NCI-H510A (cell line): ENCODE results near the gene ZFP1.
"Not testable (repeated sequence)": the region's sequence is repeated elsewhere in the genome, so short reads cannot be mapped to it uniquely, and the experiment has no call there.

Source experiments
- DNase-seq: peaks from one replicate; lab custom pipeline; 2025; lab: John Stamatoyannopoulos, UW

ZFP1 gene

GRCh38 chr16:75204410-75204758 is 56.1 kb downstream of the ZFP1 start:
- no peak for DNase-seq

DNA sequence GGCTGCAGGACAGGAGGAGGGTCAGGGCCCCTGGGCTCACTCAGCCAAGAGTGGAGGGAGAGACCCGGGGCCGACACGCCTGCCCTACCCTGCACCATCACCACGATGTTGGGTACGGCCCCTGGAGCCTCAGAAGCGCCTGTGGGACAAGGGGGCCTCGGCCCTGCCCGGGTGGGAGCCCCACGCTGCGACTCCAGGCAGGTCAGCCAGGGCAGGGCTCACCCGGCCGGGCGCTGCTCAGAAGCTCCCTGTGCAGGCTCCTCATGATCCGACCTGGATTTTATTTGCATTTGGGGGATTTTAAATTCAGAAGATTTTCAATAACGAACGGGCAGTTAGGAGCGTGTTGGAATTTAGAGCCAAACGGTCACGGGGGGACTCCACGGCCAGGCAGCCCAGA is 56.6 kb downstream of the ZFP1 start:
- not testable (repeated sequence) for DNase-seq

GRCh38 chr16:75205438-75205837 is 57.1 kb downstream of the ZFP1 start:
- DNase-seq, result not testable (repeated sequence)

- not testable (repeated sequence) for DNase-seq
Observed at GRCh38 chr16:75205961-75206748, 57.8 kb downstream of the ZFP1 start.

GRCh38 chr16:75206749-75207451 is 58.6 kb downstream of the ZFP1 start, which contains the start of gene CTRB2:
TSS of gene CTRB2 (minus strand) at chr16:75207161. CDS start at chr16:75207141, 20 bp downstream.
- DNase-seq, result no peak

GRCh38 chr16:75207831-75208230 is 59.5 kb downstream of the ZFP1 start:
- no peak for DNase-seq

DNA sequence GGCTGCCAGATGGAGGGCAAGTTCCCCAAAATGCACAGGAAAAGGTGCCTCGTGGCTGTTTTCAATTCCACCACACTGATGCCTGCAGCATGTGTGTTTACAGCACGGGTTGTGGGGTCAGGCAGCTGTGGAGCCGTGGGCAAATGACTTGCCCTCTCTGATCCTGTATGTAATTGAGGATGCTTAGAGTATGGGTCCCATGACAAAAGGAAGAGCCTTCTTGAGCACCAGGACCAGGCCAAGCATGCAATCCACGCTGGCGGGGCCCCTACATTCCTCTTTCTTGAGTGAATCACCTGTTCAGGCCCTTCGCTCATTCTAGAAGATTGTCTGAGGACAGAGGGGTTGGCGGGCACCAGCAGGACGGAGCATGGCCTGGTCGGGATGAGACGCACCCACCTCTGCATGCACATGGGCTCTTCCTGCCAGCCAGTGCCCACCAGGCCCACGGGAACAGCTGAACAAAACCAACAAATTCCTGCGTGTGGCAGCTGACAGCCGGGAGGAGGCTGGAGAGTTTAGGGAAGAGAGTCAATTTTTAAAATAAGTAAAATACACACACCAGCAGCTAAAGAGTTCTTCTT is 60.0 kb downstream of the ZFP1 start:
- DNase-seq, result no peak

DNA sequence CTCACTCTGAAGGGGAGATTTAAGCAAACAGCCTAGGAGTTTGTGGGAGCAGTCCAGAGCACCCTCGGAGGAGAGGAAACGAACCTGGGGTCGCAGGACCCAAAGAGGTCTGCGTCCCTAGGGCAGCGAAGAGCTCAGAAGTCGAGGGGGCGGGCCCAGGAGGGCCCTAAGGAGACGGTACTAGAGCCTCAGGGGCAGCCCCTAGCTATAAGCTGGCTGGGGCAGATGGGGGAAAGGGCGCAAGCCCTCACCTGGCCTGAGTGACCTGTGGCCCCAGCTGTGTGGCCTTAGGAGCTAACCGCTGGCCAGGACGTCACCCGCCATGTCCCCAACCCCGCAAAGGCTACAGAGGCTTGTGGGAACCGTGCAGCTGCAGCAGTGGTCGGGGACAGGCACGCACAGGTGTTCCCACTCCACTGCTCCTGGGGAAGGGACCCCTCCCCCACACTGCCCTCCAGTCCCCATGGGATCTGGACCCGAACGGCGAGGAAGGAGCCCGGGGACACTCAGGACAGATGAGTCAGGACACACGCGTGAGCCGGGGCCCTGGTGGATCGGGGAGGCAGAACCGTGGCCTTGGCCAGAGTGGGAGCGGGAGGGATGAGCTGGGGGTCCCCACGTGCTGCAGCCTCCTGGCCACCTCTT is 60.7 kb downstream of the ZFP1 start:
- DNase-seq, result no peak

- DNase-seq, result not testable (repeated sequence)
Observed at GRCh38 chr16:75209514-75209913, 61.2 kb downstream of the ZFP1 start.

GRCh38 chr16:75209944-75210343 is 61.6 kb downstream of the ZFP1 start:
- no peak for DNase-seq

- DNase-seq, result not testable (repeated sequence)
Observed at GRCh38 chr16:75211286-75211685, 63.0 kb downstream of the ZFP1 start.

DNA sequence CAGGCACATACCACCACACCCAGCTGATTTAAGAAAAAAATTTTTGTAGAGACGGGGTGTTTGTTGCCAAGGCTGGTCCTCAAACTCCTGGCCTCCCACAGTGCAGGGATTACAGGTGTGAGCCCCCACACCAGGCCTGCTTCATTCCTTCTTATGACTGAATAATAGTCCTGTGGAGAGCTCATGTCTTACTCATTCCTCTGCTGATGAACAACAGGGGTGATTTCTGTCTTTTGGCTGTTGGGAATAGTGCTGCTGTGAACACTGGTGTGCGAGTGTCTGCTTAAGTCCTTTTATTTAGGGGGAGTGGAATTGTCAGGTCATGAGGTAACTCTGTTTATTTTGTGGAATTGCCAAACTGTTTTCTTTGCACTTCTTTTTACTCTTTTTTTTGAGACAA is 67.8 kb downstream of the ZFP1 start:
- no peak for DNase-seq

GRCh38 chr16:75216576-75216975 is 68.3 kb downstream of the ZFP1 start:
- no peak for DNase-seq

DNA sequence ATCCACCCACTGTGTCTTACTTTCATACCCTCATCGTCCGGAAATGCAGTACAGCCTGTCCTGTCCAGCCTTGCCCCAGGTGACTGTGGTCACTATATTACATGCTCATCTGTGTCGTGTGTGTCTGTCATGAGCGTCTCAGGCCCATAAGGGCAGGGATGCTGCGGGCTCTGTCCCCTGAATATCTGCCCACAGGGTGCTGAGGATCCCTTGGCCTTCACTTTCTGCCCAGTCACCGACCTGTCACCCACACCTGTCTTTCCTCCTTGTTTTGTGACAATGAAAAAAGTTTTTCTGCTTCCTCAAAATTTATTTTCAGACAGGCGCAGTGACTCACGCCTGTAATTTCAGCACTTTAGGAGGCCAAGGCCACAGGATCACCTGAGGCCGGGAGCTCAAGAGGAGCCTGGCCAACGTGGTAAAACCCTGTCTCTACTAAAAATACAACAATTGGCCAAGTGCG is 69.1 kb downstream of the ZFP1 start:
- DNase-seq, result no peak

DNA sequence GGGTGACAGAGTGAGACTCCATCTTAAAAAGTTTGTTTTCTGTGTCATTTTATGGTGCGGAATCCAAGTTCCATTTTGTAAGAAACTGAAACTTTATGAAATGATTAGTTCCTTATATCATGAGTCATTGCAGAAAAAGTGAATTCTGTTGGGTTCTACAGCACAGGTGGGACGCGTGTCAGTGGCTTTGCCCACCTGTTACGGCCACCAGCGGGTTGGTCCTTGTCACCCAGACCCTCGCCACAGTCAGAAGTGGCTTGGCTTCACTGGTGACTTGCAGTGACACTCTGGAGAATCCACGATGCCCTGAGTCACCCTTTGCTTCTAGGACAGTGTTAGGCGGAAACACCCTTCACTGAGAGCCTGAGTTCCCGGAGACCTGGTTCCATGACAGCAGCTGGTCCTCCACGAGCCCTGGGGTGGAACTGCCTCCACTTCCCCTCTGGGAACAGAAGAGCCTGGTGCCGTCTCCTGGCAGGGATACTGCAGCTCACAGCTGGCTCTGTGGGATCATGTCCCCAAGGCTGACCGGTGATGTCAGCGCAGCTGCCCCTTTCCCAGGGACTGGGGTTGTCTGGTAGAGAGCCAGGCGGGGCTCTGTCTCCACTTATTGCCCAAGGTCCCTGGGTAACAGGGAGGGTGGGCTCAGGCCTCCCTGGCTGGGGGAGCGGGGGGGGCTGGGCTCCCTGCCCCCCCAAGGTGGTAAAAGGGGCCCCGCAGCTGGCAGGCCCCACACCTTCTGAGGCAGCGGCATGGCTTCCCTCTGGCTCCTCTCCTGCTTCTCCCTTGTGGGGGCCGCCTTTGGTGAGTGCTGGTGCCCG is 70.1 kb downstream of the ZFP1 start, which contains the start of gene CTRB1:
Gene CTRB1 (plus strand): TSS at position 733 of the 821 bp plus-strand sequence. CDS start 20 bp downstream, at position 753.
- no peak for DNase-seq

DNA sequence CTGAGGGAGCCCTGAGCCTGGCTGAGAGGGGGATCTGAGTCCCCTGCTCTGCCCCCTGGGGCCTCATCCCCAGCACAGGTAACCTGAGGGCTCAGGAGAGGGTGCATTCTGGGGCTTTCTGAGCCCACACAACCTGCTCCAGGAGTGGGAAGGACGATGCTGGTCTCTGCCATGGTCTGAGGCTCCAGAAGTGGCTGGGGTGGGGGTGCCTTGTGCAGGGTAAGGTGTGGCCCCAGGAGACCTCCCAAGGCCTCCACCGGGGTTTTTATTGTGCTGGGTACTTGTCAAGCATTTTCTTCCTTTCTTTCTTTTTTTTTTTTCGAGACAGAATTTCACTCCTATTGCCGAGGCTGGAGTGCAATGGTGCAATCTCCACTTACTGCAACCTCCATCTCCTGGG is 70.8 kb downstream of the ZFP1 start:
- no peak for DNase-seq

DNA sequence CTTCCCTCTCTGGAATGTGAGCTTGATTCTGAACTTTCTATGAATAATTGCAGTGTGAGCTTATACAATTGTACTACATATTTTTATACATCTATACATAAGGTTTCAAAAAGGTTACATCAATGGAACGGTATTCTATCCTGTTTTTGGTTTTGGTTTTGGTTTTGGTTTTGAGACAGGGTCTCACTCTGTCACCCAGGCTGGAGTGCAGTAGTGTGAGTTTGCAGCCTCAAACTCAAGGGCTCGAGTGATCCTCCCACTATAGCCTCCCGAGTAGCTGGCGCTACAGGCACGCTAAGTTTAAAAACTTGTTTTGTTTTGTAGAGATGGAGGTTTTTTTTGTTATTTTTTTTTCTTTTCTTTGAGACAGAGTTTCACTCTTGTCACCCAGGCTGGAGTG is 71.5 kb downstream of the ZFP1 start:
- no peak for DNase-seq
